Measurements from ENCODE around the gene KLHL12.
"Not testable (repeated sequence)": the region's sequence is repeated elsewhere in the genome, so short reads cannot be mapped to it uniquely, and the experiment has no call there.

KLHL12 gene

GRCh38 chr1:202945483-202945882 is 18.4 kb upstream of the KLHL12 start:
- no peak for DNase-seq

GRCh38 chr1:202944438-202944921 is 17.4 kb upstream of the KLHL12 start:
- no peak for DNase-seq

- no peak for DNase-seq
Measured at GRCh38 chr1:202942426-202942825, 15.4 kb upstream of the KLHL12 start.

GRCh38 chr1:202941372-202941771 is 14.3 kb upstream of the KLHL12 start:
- DNase-seq, result no peak

GRCh38 chr1:202940561-202940960 is 13.5 kb upstream of the KLHL12 start:
- no peak for DNase-seq

- DNase-seq, result no peak
Measured at GRCh38 chr1:202938287-202938925, 11.4 kb upstream of the KLHL12 start.

- DNase-seq, result not testable (repeated sequence)
Measured at GRCh38 chr1:202936409-202936808, 9.4 kb upstream of the KLHL12 start.

GRCh38 chr1:202935844-202936243 is 8.8 kb upstream of the KLHL12 start:
- DNase-seq, result no peak

- no peak for DNase-seq
Measured at GRCh38 chr1:202934755-202935154, 7.7 kb upstream of the KLHL12 start.

GRCh38 chr1:202932476-202932875 is 5.4 kb upstream of the KLHL12 start:
- no peak for DNase-seq

GRCh38 chr1:202923533-202923932 is 3.5 kb downstream of the KLHL12 start:
- DNase-seq, result no peak

- no peak for DNase-seq
Measured at GRCh38 chr1:202919615-202920014, 7.4 kb downstream of the KLHL12 start.

GRCh38 chr1:202915146-202915545 is 11.9 kb downstream of the KLHL12 start:
- no peak for DNase-seq

GRCh38 chr1:202912476-202912875 is 14.6 kb downstream of the KLHL12 start:
- not testable (repeated sequence) for DNase-seq

- DNase-seq, result no peak
Measured at GRCh38 chr1:202909494-202909893, 17.5 kb downstream of the KLHL12 start.

GRCh38 chr1:202908998-202909397 is 18.0 kb downstream of the KLHL12 start:
- DNase-seq, result no peak

GRCh38 chr1:202905331-202905730 is 21.7 kb downstream of the KLHL12 start:
- no peak for DNase-seq

GRCh38 chr1:202903808-202904207 is 23.2 kb downstream of the KLHL12 start:
- not testable (repeated sequence) for DNase-seq

GRCh38 chr1:202901555-202901954 is 25.5 kb downstream of the KLHL12 start:
- DNase-seq, result no peak

- no peak for DNase-seq
Measured at GRCh38 chr1:202892501-202892900, 34.5 kb downstream of the KLHL12 start.

- DNase-seq, result no peak
Measured at GRCh38 chr1:202890392-202890791, 36.6 kb downstream of the KLHL12 start.

GRCh38 chr1:202888531-202889360 is 38.3 kb downstream of the KLHL12 start, which contains the start of gene RABIF:
Gene RABIF, minus strand, starts transcription at chr1:202889149. Its CDS starts 51 bp downstream, at chr1:202889098.
- DNase-seq, result peak; percentile 98

- no peak for DNase-seq
Measured at GRCh38 chr1:202888221-202888530, 38.9 kb downstream of the KLHL12 start.

GRCh38 chr1:202880961-202881460 is 46.0 kb downstream of the KLHL12 start:
- no peak for DNase-seq

Measured in CD4-positive, alpha-beta T cell treated with Interleukin-15 for 1 hour (primary cell).